DND-41 (cell line): ENCODE results near the gene GP1BA.

Experiments
- ATAC-seq: fragments of 200-7000 bp; cut with Tn5 transposase; 3 replicates; pipeline ENCODE4 v1.9.1; 2021; ENCODE audit warnings: low read depth; ENCODE audit not compliant: insufficient read depth
- DNase-seq: peaks from one replicate; pipeline ENCODE4 v3.0.0-alpha.2; 2020
- H2AFZ ChIP-seq: 2 replicates; pipeline ENCODE4 v1.6.0; 2012; ENCODE audit warnings: low read depth, low read length
- H3K27ac ChIP-seq: 2 replicates; pipeline ENCODE4 v1.5.1; 2012; ENCODE audit warnings: low read length, inconsistent platforms
- H3K27me3 ChIP-seq: fragments of 200-600 bp; sonication (generic); 2 replicates; pipeline ENCODE4 v1.6.0; 2012; ENCODE audit warnings: low read length, mild to moderate bottlenecking, inconsistent platforms; ENCODE audit not compliant: insufficient read depth, poor library complexity
- H3K36me3 ChIP-seq: 2 replicates; pipeline ENCODE4 v1.5.1; 2012; ENCODE audit warnings: low read length, inconsistent platforms; ENCODE audit not compliant: insufficient read depth
- H3K4me1 ChIP-seq: 2 replicates; pipeline ENCODE4 v1.5.1; 2012; ENCODE audit warnings: mild to moderate bottlenecking, low read length; ENCODE audit not compliant: insufficient read depth
- H3K4me2 ChIP-seq: 2 replicates; pipeline ENCODE4 v1.6.0; 2012; ENCODE audit warnings: mild to moderate bottlenecking, moderate library complexity, low read length, inconsistent platforms; ENCODE audit not compliant: insufficient read depth
- H3K4me3 ChIP-seq, 2 experiments: fragments of 200-600 bp in 1 of 2; shearing (Covaris generic) in 1 of 2; 2 replicates each; pipeline ENCODE4 v1.5.1; 2012 to 2016; ENCODE audit warnings: inconsistent platforms in 2 of 2, low read length in 2 of 2, mild to moderate bottlenecking in 2 of 2, low read depth in 1 of 2, moderate library complexity in 1 of 2
- H3K79me2 ChIP-seq: 2 replicates; pipeline ENCODE4 v1.6.0; 2012; ENCODE audit warnings: low read length, inconsistent platforms; ENCODE audit not compliant: insufficient read depth
- H3K9ac ChIP-seq: 2 replicates; pipeline ENCODE4 v1.6.0; 2012; ENCODE audit warnings: low read depth, mild to moderate bottlenecking, inconsistent platforms, low read length, moderate library complexity
- H3K9me3 ChIP-seq: 2 replicates; pipeline ENCODE4 v1.5.1; 2012; ENCODE audit warnings: low read length, moderate library complexity, mild to moderate bottlenecking, inconsistent platforms; ENCODE audit not compliant: insufficient read depth, severe bottlenecking
- H4K20me1 ChIP-seq: 2 replicates; pipeline ENCODE4 v1.6.0; 2012; ENCODE audit warnings: low read length; ENCODE audit not compliant: insufficient read depth
- EZH2 ChIP-seq: IDR thresholded peaks from 3 replicates; pipeline ENCODE4 v1.6.1; 2012; ENCODE audit warnings: borderline replicate concordance, low read depth, mild to moderate bottlenecking, moderate library complexity, low read length, inconsistent platforms; ENCODE audit not compliant: severe bottlenecking
- TF ChIP-seq, protein P1 (sequence below): IDR thresholded peaks from 2 replicates; pipeline ENCODE4 v1.5.1; 2012; ENCODE audit warnings: borderline replicate concordance, low read length, moderate library complexity, mild to moderate bottlenecking; ENCODE audit not compliant: poor library complexity, severe bottlenecking; ENCODE audit errors: extremely low read depth

GP1BA gene

DNA sequence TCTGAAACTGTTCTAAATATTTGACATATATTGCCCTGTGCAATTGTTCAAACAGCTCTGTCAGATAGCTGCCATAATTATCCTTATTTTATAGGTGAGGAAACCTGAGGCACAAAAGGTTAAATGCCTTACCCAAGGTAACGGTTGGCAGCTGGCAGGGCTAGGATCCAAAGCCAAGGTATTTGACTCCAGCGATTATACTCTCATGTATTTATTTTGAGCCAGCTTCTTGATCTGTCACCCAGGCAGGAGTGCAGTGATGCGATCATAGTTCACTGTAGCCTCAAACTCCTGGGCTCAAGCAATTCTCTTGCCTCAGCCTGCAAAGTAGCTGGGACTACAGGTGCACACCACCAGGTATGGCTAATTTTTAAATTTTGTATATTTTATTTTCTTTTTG, 26.0 kb downstream of the GP1BA start:
- H4K20me1 ChIP-seq: no peaks in the 10 kb centered on the region

DNA sequence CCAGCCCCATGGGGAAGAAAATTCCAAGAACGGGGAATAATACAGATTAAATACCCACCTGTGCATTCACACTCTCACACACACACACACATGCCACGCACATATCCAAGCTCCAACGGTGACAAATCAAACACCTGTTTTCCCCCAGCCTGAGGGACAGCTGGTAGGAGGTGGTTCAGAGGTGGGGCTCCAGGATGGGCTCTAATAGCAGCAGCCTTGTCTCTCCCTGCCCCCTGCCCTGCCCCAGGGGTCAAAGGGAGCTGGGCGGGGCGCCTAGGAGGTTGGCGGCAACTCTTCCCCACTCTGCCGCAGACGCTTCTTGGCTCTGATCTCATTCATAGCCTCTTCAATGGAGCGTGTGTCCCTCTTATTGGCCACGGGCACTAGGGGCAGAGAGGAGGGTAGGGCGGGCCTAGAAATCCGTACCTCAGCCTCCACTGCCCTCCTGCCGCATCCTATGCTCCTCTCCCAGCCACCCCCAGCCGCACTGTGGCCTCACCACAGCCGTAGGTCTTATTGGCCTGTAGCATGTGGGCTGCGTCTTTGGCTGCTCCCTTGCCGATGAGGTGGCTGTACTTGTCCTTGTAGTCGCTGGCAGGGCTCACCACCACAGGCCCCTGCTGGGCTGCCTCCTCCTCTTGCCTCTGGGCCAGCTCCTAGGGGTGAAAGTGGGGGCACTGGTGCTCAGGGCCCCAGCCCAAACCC, 27.3 kb downstream of the GP1BA start:
- Histone ChIP-seq H3K4me2 (no peak overlapping the region), H3K79me2 (0 out of 2 replicates have a peak, but pooled peaks cover 3% of the 10 kb centered on the region), H3K27me3 (no peaks in the 10 kb centered on the region), H4K20me1 (no peaks in the 10 kb centered on the region), H3K4me3 (no peak overlapping the region), H2AFZ (no peak overlapping the region), H3K9me3 (no peaks in the 10 kb centered on the region), H3K4me1 (no peaks in the 10 kb centered on the region), H3K36me3 (peaks cover 19% of the 10 kb centered on the region), H3K27ac (no peak overlapping the region), H3K9ac (no peak overlapping the region)
- ATAC-seq (no peak), DNase-seq (no peak)
- TF ChIP-seq EZH2: no peak
- TF ChIP-seq, protein P1, sequence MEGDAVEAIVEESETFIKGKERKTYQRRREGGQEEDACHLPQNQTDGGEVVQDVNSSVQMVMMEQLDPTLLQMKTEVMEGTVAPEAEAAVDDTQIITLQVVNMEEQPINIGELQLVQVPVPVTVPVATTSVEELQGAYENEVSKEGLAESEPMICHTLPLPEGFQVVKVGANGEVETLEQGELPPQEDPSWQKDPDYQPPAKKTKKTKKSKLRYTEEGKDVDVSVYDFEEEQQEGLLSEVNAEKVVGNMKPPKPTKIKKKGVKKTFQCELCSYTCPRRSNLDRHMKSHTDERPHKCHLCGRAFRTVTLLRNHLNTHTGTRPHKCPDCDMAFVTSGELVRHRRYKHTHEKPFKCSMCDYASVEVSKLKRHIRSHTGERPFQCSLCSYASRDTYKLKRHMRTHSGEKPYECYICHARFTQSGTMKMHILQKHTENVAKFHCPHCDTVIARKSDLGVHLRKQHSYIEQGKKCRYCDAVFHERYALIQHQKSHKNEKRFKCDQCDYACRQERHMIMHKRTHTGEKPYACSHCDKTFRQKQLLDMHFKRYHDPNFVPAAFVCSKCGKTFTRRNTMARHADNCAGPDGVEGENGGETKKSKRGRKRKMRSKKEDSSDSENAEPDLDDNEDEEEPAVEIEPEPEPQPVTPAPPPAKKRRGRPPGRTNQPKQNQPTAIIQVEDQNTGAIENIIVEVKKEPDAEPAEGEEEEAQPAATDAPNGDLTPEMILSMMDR: no peak

More for the DNA sequence above, 26.0 kb downstream of the GP1BA start:
- Histone ChIP-seq H3K79me2 (no peaks in the 10 kb centered on the region), H3K27ac (no peak overlapping the region), H2AFZ (no peak overlapping the region), H3K4me3 (no peak overlapping the region), H3K4me2 (no peak overlapping the region), H3K27me3 (no peaks in the 10 kb centered on the region), H3K36me3 (peaks cover 19% of the 10 kb centered on the region), H3K9ac (no peak overlapping the region), H3K4me1 (no peaks in the 10 kb centered on the region), H3K9me3 (no peaks in the 10 kb centered on the region)
- no peak for ATAC-seq
- no peak for DNase-seq
- TF ChIP-seq, protein P1: no peak
- no peak for TF ChIP-seq EZH2

- Histone ChIP-seq H4K20me1 (no peaks in the 10 kb centered on the region), H3K9me3 (no peaks in the 10 kb centered on the region), H3K4me2 (no peak overlapping the region), H3K9ac (no peak overlapping the region), H3K36me3 (peaks cover 19% of the 10 kb centered on the region), H3K27me3 (no peaks in the 10 kb centered on the region), H3K4me1 (0 out of 2 replicates have a peak, but pooled peaks cover 1% of the 10 kb centered on the region), H3K27ac (no peak overlapping the region), H3K79me2 (peaks cover 6% of the 10 kb centered on the region; the same call in 1 of the 2 replicates), H3K4me3 (no peak overlapping the region), H2AFZ (no peak overlapping the region)
- TF ChIP-seq, protein P1: no peak
- no peak for TF ChIP-seq EZH2
- DNase-seq: no peak
- no peak for ATAC-seq
Observed at GRCh38 chr17:4960279-4960922, 28.3 kb downstream of the GP1BA start.
